Fibroblast of lung (primary cell): Measurements from ENCODE around the gene BAAT. TPM values are rescaled to one million over a fixed set of nuclear protein-coding genes. Genes with fewer than 3 reads are reported as not detected.

ENCODE experiments used
- DNase-seq, 2 donors: peaks; one replicate each; pipeline versions ENCODE4 v3.0.0 to v3.0.0-alpha.2; 2010; ENCODE audit warnings: low read depth in 2 of 2
- H2AFZ ChIP-seq: 2 replicates; pipeline ENCODE4 v1.5.1; 2012; ENCODE audit warnings: low read length, control low read depth, inconsistent platforms
- H3K27ac ChIP-seq: 2 replicates; pipeline ENCODE4 v1.5.1; 2011; ENCODE audit warnings: low read length, control low read depth; ENCODE audit not compliant: insufficient read depth
- H3K27me3 ChIP-seq: 2 replicates; pipeline ENCODE4 v1.5.1; 2011; ENCODE audit warnings: mild to moderate bottlenecking, low read length; ENCODE audit not compliant: control insufficient read depth, insufficient read depth
- H3K36me3 ChIP-seq: 2 replicates; pipeline ENCODE4 v1.5.1; 2011; ENCODE audit warnings: low read length; ENCODE audit not compliant: control insufficient read depth, insufficient read depth
- H3K4me1 ChIP-seq: 2 replicates; pipeline ENCODE4 v1.5.1; 2011; ENCODE audit warnings: low read length; ENCODE audit not compliant: control insufficient read depth, insufficient read depth; ENCODE audit errors: extremely low read depth
- H3K4me2 ChIP-seq: 2 replicates; pipeline ENCODE4 v1.5.1; 2011; ENCODE audit warnings: low read length, control low read depth; ENCODE audit not compliant: insufficient read depth; ENCODE audit errors: extremely low read depth
- H3K4me3 ChIP-seq, 4 experiments: fragments of 200-600 bp in 1 of 4; sonication (generic) in 1 of 4; replicated peaks in 1 of 4; 2 replicates each; pipeline ENCODE4 v1.5.1; 2011 to 2016; ENCODE audit warnings: low read length in 4 of 4, low read depth in 3 of 4, mild to moderate bottlenecking in 3 of 4, control low read depth in 2 of 4, inconsistent platforms in 1 of 4, mixed read lengths in 1 of 4; ENCODE audit not compliant: insufficient read depth in 1 of 4; ENCODE audit errors: control extremely low read depth in 1 of 4
- H3K79me2 ChIP-seq: 2 replicates; pipeline ENCODE4 v1.5.1; 2012; ENCODE audit warnings: mild to moderate bottlenecking, low read length, inconsistent platforms; ENCODE audit not compliant: control insufficient read depth, insufficient read depth
- H3K9ac ChIP-seq: 2 replicates; pipeline ENCODE4 v1.5.1; 2011; ENCODE audit warnings: mild to moderate bottlenecking, low read length, control low read depth; ENCODE audit not compliant: insufficient read depth
- H3K9me3 ChIP-seq: 2 replicates; pipeline ENCODE4 v1.5.1; 2012; ENCODE audit warnings: low read depth, low read length; ENCODE audit not compliant: control insufficient read depth, insufficient read depth
- H4K20me1 ChIP-seq: 2 replicates; pipeline ENCODE4 v1.5.1; 2011; ENCODE audit warnings: low read length; ENCODE audit not compliant: control insufficient read depth, insufficient read depth; ENCODE audit errors: extremely low read depth
- EZH2 ChIP-seq: IDR thresholded peaks from 2 replicates; pipeline ENCODE4 v1.5.1; 2012; ENCODE audit warnings: low read length, control low read depth, mild to moderate bottlenecking; ENCODE audit errors: missing control alignments
- polyA plus RNA-seq, 2 donors: library from polyadenylated mRNA; depleted of rRNA in 1 of 2; stranded (reverse) in 1 of 2; unstranded in 1 of 2; fragments of >200 nt; gene quantifications; 2 replicates each; pipeline ENCODE4 v1.2.1, GENCODE V29; 2011 to 2012; ENCODE audit warnings: missing spikeins in 1 of 2
- total RNA-seq: library from RNA; depleted of rRNA; stranded (reverse); fragments of >200 nt; gene quantifications from 2 replicates; pipeline ENCODE4 v1.2.1, GENCODE V29; 2014
- TF ChIP-seq, protein P1 (sequence below), 2 donors: IDR thresholded peaks in 1 of 2; conservative IDR thresholded peaks in 1 of 2; 1 replicate in 1 of 2; 2 replicates in 1 of 2; pipeline ENCODE4 v1.5.1; 2011 to 2012; ENCODE audit warnings: low read length in 2 of 2, control low read depth in 1 of 2, inconsistent platforms in 1 of 2, low read depth in 1 of 2, mild to moderate bottlenecking in 1 of 2

Gene BAAT
- total and polyA plus RNA-seq, 2 donors (not counting 1 experiment from before 2014, with no cell fraction given) = 0.02 TPM; not detected in 1

DNA sequence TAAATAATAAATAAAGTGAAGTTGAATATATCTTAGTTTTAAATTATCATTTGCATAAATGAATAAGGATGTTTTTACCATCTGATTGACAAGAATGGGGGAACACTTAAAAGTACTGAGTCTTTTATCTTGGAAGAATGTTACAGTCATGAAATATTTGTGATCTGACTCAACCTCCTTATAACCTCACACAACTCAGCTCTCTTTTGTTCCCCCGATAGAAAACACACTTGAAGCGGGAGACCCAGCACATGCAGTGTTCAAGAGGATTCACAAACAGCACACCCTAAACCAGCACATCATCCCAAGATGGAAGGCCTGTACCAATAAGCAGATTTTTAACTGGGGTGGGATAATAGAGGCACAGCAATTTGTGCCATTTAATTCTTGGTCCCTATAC, 15.5 kb downstream of the BAAT start:
- Histone ChIP-seq H3K27ac (no peak overlapping the region), H3K27me3 (no peaks in the 10 kb centered on the region), H2AFZ (no peak overlapping the region), H3K9me3 (no peaks in the 10 kb centered on the region), H3K9ac (no peak overlapping the region), H3K79me2 (no peaks in the 10 kb centered on the region), H4K20me1 (no peaks in the 10 kb centered on the region), H3K36me3 (no peaks in the 10 kb centered on the region), H3K4me1 (no peaks in the 10 kb centered on the region), H3K4me2 (no peak overlapping the region), H3K4me3 (no peak overlapping the region)
- DNase-seq = peak in 1 of 2 donors; percentile 86
- TF ChIP-seq EZH2 = no peak
- TF ChIP-seq, protein P1, sequence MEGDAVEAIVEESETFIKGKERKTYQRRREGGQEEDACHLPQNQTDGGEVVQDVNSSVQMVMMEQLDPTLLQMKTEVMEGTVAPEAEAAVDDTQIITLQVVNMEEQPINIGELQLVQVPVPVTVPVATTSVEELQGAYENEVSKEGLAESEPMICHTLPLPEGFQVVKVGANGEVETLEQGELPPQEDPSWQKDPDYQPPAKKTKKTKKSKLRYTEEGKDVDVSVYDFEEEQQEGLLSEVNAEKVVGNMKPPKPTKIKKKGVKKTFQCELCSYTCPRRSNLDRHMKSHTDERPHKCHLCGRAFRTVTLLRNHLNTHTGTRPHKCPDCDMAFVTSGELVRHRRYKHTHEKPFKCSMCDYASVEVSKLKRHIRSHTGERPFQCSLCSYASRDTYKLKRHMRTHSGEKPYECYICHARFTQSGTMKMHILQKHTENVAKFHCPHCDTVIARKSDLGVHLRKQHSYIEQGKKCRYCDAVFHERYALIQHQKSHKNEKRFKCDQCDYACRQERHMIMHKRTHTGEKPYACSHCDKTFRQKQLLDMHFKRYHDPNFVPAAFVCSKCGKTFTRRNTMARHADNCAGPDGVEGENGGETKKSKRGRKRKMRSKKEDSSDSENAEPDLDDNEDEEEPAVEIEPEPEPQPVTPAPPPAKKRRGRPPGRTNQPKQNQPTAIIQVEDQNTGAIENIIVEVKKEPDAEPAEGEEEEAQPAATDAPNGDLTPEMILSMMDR (conservative IDR thresholded peaks at IDR 0.05 in 1 of 2, IDR thresholded peaks at IDR 0.05 in 1 of 2; ENCODE audit: low read depth in 1 of 2, low read length in 2 of 2) = no peak

DNA sequence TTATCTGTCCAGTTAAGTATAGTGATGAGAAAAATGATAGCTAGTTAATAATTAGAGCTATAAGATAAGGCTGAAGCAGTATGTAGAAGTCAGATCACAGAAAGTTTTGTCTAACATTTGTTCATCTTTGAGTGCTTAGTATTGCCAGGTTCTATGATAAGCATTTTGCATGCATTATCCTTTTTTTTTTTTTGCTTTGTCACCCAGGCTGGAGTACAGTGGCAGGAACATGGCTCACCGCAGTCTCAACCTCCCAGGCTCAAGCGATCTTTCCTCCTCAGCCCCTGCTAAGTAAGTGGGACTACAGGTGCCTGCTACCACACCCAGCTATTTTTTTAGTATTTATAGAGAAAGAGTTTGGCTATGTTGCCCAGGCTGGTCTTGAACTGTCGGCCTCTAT, 17.5 kb downstream of the BAAT start:
- H3K9ac ChIP-seq = no peak overlapping the region
- H3K27me3 ChIP-seq = no peaks in the 10 kb centered on the region
- no peak overlapping the region for H3K27ac ChIP-seq
- TF ChIP-seq EZH2 = no peak
- TF ChIP-seq, protein P1 (conservative IDR thresholded peaks at IDR 0.05 in 1 of 2, IDR thresholded peaks at IDR 0.05 in 1 of 2; ENCODE audit: low read depth in 1 of 2, low read length in 2 of 2) = no peak
- no peak overlapping the region for H2AFZ ChIP-seq
- H3K9me3 ChIP-seq = no peaks in the 10 kb centered on the region
- no peaks in the 10 kb centered on the region for H3K36me3 ChIP-seq
- H3K4me1 ChIP-seq = no peaks in the 10 kb centered on the region
- no peaks in the 10 kb centered on the region for H4K20me1 ChIP-seq
- no peak overlapping the region for H3K4me2 ChIP-seq
- no peaks in the 10 kb centered on the region for H3K79me2 ChIP-seq
- no peak overlapping the region for H3K4me3 ChIP-seq
- DNase-seq = no peak

DNA sequence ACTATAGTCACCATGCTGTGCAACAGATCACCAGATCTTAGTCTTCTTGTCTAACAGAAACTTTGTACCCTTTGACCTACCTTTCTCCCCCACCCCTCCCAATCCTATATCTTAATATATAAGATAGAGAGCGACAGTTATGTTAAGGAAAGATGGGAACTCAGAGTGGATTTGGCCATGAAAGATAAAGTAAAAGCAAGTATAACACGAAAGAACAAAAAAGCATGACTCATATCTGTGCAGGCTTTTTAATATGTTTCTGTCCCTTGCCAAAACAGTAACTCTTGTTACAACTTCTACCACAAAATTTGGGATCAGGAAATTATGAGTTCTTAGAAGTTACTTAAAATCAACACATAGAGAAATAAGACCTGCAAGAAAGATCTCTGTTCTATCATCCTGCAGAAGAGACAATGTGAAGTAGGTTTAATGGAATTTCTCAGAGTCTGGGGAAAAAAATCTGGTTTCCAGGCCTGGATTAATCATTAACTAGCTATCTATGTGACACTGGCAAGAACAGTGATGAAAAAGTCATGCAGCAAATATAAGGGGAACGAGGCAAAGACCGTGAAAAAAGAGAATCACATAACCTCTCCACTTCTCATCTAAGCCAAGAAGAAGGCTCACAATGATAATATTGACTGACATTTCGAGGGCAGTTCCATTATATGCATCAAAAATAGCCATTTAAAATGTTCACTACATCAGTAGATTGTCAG, 18.6 kb downstream of the BAAT start:
- Histone ChIP-seq H3K4me3 (no peak overlapping the region), H2AFZ (no peak overlapping the region), H4K20me1 (no peaks in the 10 kb centered on the region), H3K9me3 (no peaks in the 10 kb centered on the region), H3K27ac (no peak overlapping the region), H3K79me2 (no peaks in the 10 kb centered on the region), H3K4me2 (no peak overlapping the region), H3K27me3 (no peaks in the 10 kb centered on the region), H3K4me1 (no peaks in the 10 kb centered on the region), H3K36me3 (no peaks in the 10 kb centered on the region), H3K9ac (no peak overlapping the region)
- peak; percentile 14 to 56 for DNase-seq
- TF ChIP-seq, protein P1 (conservative IDR thresholded peaks at IDR 0.05 in 1 of 2, IDR thresholded peaks at IDR 0.05 in 1 of 2; ENCODE audit: low read depth in 1 of 2, low read length in 2 of 2) = no peak
- no peak for TF ChIP-seq EZH2
